Hematopoietic multipotent progenitor cell (in vitro differentiated cells): Measurements from ENCODE around the gene MID1. TPM values are rescaled to one million over a fixed set of nuclear protein-coding genes. Genes with fewer than 3 reads are reported as not detected.
A peak's percentile ranks its signal among the peaks of the same experiment; 100 is the strongest.

Experiments
- DNase-seq, 3 donors: peaks; one replicate each; pipeline ENCODE4 v3.0.0-alpha.2; 2011 to 2015; ENCODE audit warnings: low read depth in 2 of 3, low spot score in 2 of 3
- total RNA-seq: library from RNA; depleted of rRNA; stranded (reverse); fragments of >200 nt; gene quantifications from one replicate; pipeline ENCODE4 v1.2.3, GENCODE V29; 2012

MID1 gene
- total RNA-seq, 1 donor, result 0.54 TPM

GRCh38 chrX:10537308-10537707, 83.1 kb downstream of the MID1 start:
- DNase-seq, result no peak

GRCh38 chrX:10536744-10537143, 83.6 kb downstream of the MID1 start:
- DNase-seq, result no peak

- DNase-seq, result no peak
These were observed 85.8 kb downstream of the MID1 start for GRCh38 chrX:10534611-10535010.

GRCh38 chrX:10533696-10534365, 86.6 kb downstream of the MID1 start:
- DNase-seq, result no peak

- no peak for DNase-seq
These were observed 88.5 kb downstream of the MID1 start for GRCh38 chrX:10531927-10532326.

GRCh38 chrX:10529344-10529743, 91.0 kb downstream of the MID1 start:
- no peak for DNase-seq

- DNase-seq, result no peak
These were observed 93.9 kb downstream of the MID1 start for GRCh38 chrX:10526451-10526850.

GRCh38 chrX:10525381-10526120, 94.8 kb downstream of the MID1 start:
- DNase-seq, result no peak

GRCh38 chrX:10524578-10524977, 95.8 kb downstream of the MID1 start:
- no peak for DNase-seq

- no peak for DNase-seq
These were observed 100.6 kb downstream of the MID1 start for GRCh38 chrX:10519761-10520160.

GRCh38 chrX:10519278-10519677, 101.1 kb downstream of the MID1 start:
- DNase-seq, result no peak

GRCh38 chrX:10518073-10518472, 102.3 kb downstream of the MID1 start:
- no peak for DNase-seq

- DNase-seq, result no peak
These were observed 103.5 kb downstream of the MID1 start for GRCh38 chrX:10516781-10517322.

- DNase-seq, result no peak
These were observed 105.5 kb downstream of the MID1 start for GRCh38 chrX:10514891-10515290.

- no peak for DNase-seq
These were observed 106.4 kb downstream of the MID1 start for GRCh38 chrX:10513974-10514373.

GRCh38 chrX:10512741-10513140, 107.6 kb downstream of the MID1 start:
- DNase-seq, result no peak

- peak in 1 of 3 donors; percentile 47 for DNase-seq
These were observed 108.1 kb downstream of the MID1 start for GRCh38 chrX:10512258-10512657.

GRCh38 chrX:10509397-10509796, 111.0 kb downstream of the MID1 start:
- DNase-seq, result no peak

- no peak for DNase-seq
These were observed 111.5 kb downstream of the MID1 start for GRCh38 chrX:10508891-10509290.

GRCh38 chrX:10507876-10508275, 112.5 kb downstream of the MID1 start:
- DNase-seq, result no peak

GRCh38 chrX:10507181-10507580, 113.2 kb downstream of the MID1 start:
- no peak for DNase-seq

GRCh38 chrX:10506781-10507180, 113.6 kb downstream of the MID1 start:
- DNase-seq, result no peak
